Measurements from ENCODE around the gene NMNAT2.

- no peak for TF ChIP-seq CTCF (IDR thresholded peaks at IDR 0.05; ENCODE audit: extremely low read depth in 1 of 2, insufficient read depth in 1 of 2, low read depth in 1 of 2, low read length in 2 of 2)
- no peak for TF ChIP-seq POLR2A (IDR thresholded peaks at IDR 0.05; ENCODE audit: low read depth, low read length)
- TF ChIP-seq EZH2 (IDR thresholded peaks at IDR 0.05; ENCODE audit: borderline replicate concordance, low read depth, low read length, severe bottlenecking) = no peak
- no peak for TF ChIP-seq JUN (IDR thresholded peaks at IDR 0.05; ENCODE audit: borderline replicate concordance, insufficient read depth, insufficient read length, low read depth)
- TF ChIP-seq MAX (IDR thresholded peaks at IDR 0.05; ENCODE audit: insufficient read depth, insufficient read length) = no peak
- no peak for TF ChIP-seq POLR2AphosphoS5 (IDR thresholded peaks at IDR 0.05; ENCODE audit: insufficient read depth, low read depth, low read length)
- TF ChIP-seq MYC (IDR thresholded peaks at IDR 0.05; ENCODE audit: low read depth, low read length) = no peak
- no peak for TF ChIP-seq FOS (IDR thresholded peaks at IDR 0.05; ENCODE audit: borderline replicate concordance, insufficient read depth, low read length)
- TF ChIP-seq GATA2 (IDR thresholded peaks at IDR 0.05; ENCODE audit: insufficient read depth, insufficient read length, low read depth, low read length) = no peak
Observed at GRCh38 chr1:183251101-183251958, 166.8 kb downstream of the NMNAT2 start.
